NCI-H146 treated with DMSO at 0.1 percent for 48 hours (cell line): ENCODE data around the gene ZC3H7A.

Source experiments
- DNase-seq: peaks from one replicate; lab custom pipeline; 2025; ENCODE audit not compliant: unreplicated experiment; lab: John Stamatoyannopoulos, UW

The ZC3H7A gene

DNA sequence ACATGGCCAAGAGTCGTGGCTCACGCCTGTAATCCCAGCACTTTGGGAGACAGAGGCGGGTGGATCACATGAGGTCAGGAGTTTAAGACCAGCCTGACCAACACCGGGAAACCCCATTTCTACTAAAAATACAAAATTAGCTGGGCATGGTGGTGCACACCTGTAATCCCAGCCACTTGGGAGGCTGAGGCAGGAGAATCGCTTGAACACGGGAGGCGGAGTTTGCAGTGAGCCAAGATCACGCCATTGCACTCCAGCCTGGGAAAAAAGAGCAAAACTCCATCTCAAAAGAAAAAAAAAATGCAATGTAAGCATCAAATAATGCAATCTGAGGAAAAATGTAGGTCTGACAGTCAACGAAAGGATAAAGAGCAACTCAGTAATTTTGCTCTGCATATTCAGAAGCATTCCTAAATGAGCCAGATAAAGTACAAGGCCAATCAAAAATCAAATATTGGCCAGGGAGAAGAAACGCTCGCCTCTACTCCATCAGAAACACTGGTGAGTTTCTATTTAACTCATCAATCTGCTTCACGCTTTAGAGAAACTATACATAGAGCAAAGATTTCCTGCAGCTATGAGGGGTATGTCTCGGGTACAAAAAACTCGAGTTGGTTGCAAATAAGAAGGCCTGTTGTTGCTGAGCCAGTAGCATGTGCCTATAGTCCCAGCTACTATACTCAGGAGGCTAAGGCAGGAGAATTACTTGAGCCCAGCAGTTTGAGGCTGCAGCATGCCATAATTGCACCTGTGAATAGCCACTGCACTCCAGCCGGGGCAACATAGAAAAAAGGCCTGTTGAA is 58.1 kb downstream of the ZC3H7A start:
- DNase-seq, result no peak

DNA sequence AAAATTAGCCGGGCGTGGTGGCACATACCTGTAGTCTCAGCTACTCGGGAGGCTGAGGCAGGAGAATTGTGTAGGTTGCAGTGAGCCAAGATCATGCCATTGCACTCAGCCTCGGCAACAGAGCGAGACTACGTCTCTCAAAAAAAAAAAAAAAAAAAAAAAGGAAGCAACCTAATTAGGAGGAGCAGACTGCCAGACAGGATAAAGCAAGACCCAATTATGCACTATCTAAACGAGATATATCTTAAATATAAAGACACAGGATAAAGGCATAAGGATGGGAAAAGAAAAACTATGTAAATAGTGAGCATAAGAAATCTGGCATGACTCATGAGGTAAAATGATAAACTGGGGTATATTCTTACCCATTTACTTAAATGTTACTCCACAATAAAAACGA is 59.3 kb downstream of the ZC3H7A start:
- no peak for DNase-seq

DNA sequence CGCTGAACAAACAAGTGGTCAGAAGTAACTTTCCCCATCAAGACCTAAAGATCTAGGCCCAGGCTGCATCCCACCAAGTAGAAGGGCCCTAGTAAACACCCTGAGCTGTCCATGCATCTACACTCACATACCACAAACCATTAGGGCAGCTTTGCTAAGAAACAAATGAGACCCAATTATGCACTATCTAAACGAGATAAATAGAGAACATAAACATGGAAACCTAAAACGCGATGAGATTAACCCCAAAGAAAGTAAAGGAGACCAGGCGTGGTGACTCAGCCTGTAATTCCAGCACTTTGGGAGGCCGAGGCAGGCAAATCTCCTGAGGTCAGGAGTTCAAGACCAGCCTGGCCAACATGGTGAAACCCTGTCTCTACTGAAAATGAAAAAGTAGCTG is 60.2 kb downstream of the ZC3H7A start:
- DNase-seq, result no peak

DNA sequence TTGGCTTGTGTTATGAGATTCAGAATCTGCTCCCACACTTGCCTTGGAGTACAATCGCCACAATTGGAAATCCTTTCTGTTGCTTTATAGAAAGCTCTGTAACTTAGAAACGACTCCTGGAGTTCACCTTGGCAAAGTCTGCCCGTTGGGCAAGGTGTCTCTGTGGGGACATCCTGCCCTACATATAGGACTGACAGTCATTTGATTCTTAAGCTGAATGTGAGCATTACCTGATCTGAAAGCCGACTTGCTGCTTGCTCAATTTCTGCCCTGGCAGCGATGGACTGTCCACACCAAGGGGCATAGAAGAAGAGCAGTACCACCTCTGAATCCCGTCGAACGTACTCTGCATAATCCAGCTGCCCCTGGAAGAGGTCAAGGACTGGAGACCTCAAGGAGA is 61.3 kb downstream of the ZC3H7A start:
- no peak for DNase-seq

DNA sequence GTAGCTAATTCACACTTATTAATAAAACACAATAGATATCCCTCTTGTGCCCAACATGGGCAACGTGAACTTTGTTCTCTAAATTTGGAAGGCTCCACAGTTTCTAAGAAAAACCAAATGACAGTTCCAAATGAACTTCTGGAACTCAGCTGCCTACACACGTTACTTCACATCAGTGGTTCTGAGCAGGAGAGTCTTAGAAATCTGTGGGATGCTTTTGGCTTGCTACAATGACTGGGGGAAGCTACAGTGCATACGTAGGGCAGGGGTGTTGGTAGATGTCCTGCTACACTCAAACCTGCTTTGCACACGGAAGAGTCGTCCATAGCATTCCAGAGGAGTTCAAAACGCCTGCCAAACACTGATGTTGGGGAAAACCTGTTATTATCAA is 62.4 kb downstream of the ZC3H7A start:
- DNase-seq, result no peak

DNA sequence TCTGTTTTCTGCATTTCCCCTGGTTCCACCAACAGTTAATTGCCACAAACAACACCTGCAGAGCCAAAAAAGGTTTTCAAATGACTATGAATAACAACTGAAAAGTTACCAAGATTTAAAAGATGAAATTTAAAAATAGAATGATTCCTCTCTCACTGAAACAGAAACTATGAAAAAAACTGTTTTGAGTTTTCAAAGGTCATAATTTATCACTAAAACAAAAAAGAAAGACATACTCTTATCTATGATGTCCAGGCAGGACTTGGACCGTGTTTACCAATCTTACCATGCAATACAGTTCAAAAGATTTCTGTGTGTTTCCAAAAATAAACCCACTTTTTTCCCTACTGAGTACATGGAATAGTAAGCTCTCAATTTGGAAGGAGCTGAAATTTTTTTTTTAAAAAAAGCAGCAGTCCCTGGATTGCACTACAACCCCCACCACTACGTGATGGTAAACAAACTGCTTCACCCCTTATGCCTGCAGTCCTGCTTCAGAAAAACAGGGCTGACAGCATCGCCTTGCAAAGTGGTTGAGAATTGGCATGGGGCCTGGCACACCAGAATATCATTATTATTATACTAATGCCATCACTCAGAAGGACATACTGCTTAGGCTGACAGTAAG is 62.9 kb downstream of the ZC3H7A start:
- DNase-seq, result no peak

DNA sequence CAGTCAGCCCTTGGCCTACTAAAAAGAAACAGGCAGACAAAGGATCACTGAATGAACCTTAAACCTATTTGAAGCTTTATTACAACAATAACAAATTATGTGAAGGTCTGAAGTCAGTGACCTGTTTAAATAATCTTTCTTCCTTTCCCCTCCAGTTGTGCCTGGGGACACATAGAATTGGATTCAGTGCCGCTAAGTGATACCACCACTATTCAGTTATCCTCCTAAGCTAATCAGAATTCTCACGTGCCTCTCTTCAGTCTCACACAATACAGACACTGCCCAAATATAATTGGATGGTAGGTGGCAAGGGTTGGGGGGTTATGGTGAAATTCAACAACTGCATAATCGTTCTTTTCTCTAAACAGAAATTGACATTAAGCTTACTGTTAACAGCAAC is 65.8 kb downstream of the ZC3H7A start:
- no peak for DNase-seq

DNA sequence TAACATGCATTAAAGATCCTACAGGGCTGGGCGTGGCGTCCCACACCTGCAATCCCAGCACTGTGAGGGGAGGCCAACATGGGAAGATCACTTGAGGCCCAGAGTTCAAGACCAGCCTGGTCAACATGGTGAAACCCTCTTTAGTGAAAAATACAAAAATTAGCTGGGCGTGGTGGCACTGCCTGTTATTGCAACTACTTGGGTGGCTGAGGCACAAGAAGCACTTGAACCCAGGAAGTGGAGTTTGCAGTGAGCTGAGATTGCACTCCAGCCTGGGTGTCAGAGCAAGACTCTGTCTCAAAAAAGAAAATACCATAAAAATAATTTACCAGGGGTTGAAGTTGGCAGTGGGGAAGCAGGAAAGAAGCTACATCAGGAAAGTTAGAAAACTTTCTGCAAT is 67.3 kb downstream of the ZC3H7A start:
- DNase-seq, result no peak

DNA sequence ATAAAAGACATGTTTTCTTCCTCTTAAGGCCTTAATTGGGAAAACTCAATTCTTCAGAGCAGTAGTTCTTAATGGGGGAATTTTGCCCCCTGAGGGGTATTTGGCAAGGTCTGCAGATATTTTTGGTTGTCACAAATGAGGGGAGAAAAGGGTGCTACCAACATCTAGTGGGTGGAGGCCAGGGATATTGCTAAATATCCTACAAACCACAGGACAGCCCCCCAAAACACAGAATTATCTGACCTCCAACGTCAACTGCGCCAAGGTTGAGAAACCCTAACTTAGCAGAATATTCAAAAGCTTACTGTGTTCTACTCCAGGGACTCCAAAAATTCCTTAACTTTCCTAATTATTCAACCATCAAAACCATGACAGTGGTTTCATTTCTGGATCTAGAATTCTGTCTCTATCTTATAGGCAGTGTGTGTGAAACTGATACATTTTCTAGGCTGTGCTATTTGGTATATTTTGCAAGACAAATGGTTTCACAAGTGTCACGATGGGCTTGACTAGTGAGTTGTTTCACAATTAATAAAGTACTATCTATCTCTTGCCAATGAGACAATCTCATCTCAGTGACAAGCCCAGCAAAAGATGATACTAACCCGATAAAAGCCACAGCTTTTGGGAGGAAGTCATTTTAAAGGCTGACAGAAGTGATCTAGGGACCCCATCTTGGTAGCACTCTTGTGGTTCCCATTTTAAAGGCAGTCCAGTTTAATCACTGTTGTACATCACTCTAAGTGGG is 69.1 kb downstream of the ZC3H7A start:
- DNase-seq, result no peak

DNA sequence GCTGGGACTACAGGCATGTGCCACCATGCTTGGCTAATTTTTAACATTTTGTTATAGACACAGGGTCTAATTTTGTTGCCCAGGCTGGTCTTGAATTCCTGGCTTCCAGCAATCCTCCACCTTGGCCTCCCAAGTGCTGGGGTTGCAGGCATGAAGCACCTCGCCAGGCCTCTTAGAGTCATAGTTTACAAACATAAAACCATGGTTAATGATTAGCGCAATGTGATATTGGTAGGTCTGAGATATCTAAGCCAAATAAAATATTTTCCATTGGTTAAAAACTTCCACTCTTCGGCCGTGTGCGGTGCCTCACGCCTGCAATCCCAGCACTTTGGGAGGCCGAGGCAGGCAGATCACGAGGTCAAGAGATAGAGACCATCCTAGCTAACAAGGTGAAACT is 71.0 kb downstream of the ZC3H7A start:
- DNase-seq, result no peak

DNA sequence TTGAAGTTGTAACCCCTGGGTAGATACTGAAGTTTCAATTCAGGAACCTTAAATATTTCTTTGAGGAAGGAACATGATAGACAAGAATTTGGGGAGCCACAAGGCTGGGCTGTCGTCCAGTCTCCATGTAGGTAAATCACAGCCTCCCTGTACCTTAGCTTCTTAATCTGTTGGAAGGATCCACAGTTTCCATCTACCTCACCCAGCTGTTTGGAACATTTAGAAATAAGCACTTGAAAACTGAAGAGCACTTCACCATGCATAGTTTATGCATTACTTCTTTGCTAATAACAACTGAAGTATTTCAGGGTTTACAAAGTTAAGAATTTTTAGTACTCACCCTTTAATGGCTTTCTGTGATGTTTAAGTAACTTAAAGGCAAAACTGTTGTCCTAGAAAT is 71.6 kb downstream of the ZC3H7A start:
- DNase-seq, result no peak

DNA sequence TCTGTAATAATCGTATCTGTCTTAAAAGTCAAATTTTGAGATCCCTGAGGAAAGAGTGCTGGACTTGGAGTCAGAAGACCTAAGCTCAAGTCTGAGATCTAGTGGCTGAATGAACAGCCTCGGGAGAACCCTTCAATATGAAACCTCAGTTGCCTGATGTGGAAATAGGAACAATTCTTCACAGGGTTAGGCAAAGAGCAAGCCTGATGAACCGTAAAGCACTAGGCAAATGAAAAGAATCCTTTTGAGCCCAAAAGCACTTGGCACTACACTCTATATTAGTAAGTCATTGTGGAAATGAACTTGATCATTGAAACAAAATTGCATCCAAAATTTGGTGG is 74.6 kb downstream of the ZC3H7A start:
- no peak for DNase-seq

DNA sequence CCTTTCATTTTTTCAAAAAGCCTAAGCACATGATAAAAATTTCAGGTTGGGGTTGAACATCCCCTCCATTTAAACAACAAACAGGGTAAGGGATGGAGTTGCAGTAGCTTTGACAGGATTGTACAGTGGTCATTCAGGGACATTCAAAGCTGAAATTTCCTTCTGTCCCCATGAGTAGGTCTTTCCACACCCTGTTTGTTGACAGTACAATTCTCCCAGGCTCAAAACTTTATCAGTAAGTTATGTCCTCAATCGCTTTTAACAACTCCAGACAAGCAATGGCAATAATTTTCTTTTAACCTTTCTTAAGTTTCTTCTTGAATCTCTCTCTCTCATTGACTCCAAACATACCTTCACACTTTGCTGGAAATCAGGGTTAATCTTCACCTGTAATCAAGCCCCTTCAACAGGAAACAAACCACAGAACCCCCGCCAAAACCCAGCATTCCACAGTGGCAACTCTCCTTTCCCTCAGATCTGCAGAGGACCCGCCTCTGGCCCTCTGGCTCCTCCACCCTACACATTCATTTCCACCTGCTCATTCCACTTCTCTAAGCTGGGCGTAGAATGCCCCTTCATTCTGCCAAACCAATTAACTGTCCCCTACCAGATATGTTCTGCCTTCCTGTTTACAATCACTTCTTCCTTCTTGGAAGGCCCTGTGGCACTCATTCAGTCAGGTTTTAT is 75.1 kb downstream of the ZC3H7A start:
- DNase-seq, result no peak

DNA sequence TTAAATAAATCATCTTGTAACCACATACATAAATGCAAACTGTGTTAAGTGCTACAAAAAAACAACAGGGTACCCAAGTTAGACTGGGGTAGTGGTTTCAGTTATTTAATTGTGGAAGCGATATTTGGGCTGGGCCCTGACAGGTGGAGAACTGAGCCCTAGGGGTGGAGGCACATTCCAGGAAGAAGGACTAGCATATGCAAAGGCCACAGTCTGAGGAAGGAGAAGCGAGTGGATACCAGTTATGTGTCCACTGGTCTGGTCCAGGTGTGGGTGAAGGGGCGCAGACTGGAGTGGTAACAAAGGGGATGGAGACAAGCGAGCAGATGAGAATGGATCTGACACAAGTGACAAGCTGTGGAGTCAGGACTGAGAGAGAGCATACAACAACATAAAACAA is 77.3 kb downstream of the ZC3H7A start:
- no peak for DNase-seq

DNA sequence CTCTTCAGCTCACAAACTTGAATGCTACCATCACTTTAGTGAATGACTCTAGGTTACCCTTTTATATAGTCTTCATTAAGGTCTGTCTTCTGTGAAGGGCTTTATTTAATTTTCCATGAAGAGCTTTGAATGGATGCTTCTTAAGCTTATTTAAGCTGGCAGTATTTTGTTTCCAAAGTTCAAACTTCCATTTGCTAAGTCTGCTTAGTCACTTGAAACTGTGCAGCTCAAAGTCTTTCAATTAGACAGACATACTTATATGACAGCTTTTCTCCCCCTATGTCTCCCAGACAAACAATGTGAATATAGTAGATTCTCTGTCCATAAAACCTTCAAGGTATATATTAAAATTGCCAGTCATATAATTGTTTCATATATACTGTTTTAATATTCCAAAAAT is 77.9 kb downstream of the ZC3H7A start:
- no peak for DNase-seq

DNA sequence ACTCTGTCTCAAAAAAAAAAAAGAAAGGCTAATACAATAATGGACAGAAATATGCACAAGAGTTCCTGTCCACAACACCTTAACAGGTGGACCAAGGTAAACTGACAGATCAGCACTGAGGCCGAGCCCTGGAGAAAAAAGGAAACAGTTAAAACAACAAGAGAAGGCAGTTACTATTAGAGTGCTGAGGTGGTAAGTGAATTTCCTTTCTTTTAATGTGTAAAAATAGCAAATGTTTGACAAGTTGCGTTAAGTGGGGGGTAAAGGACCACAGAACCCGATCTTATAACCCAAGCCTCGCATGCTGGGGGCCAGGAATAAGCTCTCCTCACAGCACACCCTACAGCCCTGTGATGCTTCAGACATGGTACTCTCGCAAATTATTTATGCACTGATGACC is 79.2 kb downstream of the ZC3H7A start:
- DNase-seq, result no peak

DNA sequence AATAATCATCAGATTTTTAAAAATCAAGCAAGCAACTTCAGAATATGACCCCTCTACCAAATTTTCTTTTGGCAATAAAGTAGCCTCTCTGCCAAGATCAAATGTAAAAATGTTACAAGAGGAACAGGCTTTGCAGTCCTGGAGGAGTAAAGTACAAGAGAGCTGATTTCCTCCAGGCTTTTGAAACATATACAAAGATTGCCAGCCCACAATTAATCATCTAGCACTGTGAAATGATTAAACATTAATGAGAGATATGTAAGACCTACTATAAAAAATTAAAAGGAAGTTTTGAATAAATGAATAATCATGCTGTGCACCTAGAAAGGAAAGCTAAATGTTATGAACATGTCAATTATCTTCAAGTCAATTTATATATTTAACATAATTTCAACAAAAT is 80.7 kb downstream of the ZC3H7A start:
- no peak for DNase-seq

DNA sequence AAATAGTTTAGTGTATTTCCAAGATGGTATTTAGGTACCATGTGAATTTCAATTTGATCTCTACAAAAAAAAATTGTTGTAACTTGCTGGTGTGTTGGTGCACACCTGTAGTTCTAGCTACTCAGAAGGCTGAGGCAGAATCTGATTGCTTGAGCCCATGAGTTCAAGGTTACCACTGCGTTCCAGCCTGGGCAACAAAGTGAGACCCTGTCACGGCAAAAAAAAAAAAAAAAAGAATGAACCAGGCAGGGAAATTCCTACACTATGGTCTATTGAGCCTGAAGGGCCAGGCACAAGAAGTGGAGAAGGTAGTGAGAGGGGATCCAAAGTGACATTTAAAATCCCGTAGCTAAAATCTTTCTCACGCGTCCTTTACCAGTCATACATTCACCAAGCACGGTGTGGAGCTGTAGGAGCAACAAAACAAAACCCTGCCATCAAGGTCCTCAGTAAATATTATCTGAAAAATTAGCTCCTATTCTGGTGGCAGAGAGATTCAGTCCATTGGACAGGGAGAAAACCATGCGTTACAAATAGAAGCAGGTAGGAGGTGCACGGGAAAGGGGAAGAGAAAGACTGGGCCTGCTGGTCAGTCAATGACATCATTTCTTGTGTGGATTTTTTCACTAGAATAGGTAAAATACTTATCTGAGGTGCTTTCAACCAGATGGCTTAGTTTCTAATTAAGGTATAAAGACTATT is 81.7 kb downstream of the ZC3H7A start:
- DNase-seq, result no peak

DNA sequence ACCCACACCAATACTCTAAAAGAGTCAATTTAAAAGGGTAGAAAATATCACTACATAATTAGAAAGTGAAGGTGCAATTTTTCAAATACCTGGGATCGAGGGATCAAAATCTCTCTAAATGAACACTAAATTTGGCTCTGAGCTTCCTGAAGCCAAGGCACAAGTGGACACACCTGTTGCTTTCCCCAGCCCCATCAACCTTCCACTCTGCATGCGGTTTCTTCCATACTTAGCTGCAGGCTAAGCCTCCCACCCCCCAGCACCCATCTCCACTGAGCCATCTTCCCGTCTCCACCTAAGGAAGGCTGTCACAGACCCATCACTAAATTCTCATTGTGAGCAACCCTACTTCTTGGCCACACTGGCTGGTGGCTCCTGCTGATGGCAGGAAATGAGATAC is 84.9 kb downstream of the ZC3H7A start:
- no peak for DNase-seq

DNA sequence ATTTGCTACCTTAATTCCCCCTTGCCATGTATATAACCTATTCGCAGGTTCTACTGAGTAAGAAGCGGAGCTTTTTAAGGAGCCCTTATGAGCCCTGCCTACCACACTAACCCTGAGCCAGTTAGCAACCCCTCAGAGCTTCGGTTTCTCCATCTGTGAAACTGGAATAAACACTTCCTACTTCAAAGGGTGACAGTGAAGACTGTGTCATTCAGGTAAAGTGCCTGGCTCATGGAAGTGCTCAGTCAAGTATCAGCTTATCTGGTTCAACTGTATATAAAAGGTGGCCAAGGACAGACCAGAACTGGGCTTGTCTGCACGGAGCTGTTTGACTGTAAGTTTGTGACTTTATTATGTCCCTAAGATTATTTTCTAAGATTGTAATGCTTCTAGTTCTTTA is 85.4 kb downstream of the ZC3H7A start:
- DNase-seq, result no peak

DNA sequence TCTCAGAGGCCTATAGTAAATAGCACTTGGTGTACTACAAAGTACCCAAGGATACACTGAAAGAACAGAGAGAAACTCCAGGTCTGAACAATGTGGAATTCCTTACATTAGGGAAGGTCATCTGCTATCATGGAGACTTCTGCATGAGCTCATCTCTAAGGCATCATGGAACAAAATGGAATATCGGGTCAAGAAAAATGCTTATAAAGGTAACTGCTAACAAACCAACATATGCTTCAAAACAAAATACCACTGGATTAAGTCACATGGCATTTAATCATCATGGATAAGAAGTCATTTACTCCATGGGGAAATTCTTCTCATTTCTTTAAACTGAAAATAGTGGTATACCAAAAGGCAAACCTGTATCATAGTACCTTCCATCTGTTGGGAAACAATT is 88.6 kb downstream of the ZC3H7A start:
- DNase-seq, result no peak
